ENCODE measurements around the gene EEF1G. TPM values are rescaled to one million over a fixed set of nuclear protein-coding genes. Genes with fewer than 3 reads are reported as not detected.
"Not testable (repeated sequence)": the region's sequence is repeated elsewhere in the genome, so short reads cannot be mapped to it uniquely, and the experiment has no call there.

EEF1G gene
- total and polyA plus RNA-seq, 2 donors: 1,365 to 1,700 TPM

GRCh38 chr11:62574363-62575071 lies 826 bp upstream of the EEF1G start:
- under 1% methylated on average over 33 of the region's 33 CpGs for WGBS
- no peaks in the 10 kb centered on the region for H3K27me3 ChIP-seq (ENCODE audit: control insufficient read depth in 2 of 2, insufficient read depth in 1 of 2, low read length in 1 of 2)
- peak overlapping the region; percentile 68 to 97 for H3K4me3 ChIP-seq (ENCODE audit: low read length in 2 of 2)
- peaks cover 12 to 22% of the 10 kb centered on the region in 2 donors for H3K4me1 ChIP-seq (ENCODE audit: control insufficient read depth in 2 of 2, insufficient read depth in 2 of 2, low read length in 2 of 2)
- H3K36me3 ChIP-seq (ENCODE audit: control insufficient read depth in 2 of 2, insufficient read depth in 2 of 2, low read length in 1 of 2): peaks cover 52 to 72% of the 10 kb centered on the region in 2 donors
- peaks cover 0 to 5% of the 10 kb centered on the region in 2 donors for H3K9me3 ChIP-seq (ENCODE audit: control insufficient read depth in 2 of 2, insufficient read depth in 1 of 2, low read length in 1 of 2)
- peak overlapping the region; percentile 44 to 87 for H3K27ac ChIP-seq (ENCODE audit: low read depth in 1 of 2, low read length in 1 of 2)
- peak in 1 of 9 donors; percentile 49 for DNase-seq (ENCODE audit: low read depth in 6 of 9, low spot score in 9 of 9)

DNA sequence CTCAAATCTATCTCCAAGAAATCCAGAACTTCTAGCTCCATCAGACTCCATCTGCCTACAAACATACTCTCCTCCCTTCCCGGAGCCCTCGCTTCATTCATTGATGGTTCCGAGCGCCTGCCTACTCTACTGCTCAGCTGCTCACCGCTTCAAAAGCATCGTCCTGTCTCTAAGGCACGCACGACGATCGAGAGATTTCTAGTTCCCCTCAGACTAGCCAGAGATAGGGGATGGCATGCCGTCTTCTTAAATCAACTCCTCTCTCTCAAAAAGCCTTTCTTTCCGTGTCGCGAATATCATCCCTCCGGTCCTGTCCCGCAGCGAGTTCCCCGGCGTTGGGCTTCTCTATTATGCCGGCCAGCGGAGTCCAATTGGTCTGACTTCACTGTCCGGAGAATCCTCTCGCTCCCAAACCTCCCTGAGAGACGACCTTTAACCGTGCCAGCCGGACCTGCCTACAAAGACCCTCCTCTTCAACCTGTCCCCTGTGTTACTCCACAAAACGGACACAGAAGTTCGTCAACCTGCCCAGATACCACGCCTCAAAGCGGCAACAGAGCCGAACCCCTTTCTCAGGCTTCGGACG lies 592 bp downstream of the EEF1G start:
- peaks cover 45 to 70% of the 10 kb centered on the region in 2 donors for H3K36me3 ChIP-seq (ENCODE audit: control insufficient read depth in 2 of 2, insufficient read depth in 2 of 2, low read length in 1 of 2)
- peak in 3 of 9 donors; percentile 26 to 52 (median 34) for DNase-seq (ENCODE audit: low read depth in 6 of 9, low spot score in 9 of 9)

GRCh38 chr11:62572431-62572830 lies 1.3 kb downstream of the EEF1G start:
- no peak for DNase-seq (ENCODE audit: low read depth in 6 of 9, low spot score in 9 of 9)
- 97% methylated on average over 12 of the region's 12 CpGs for WGBS
- Histone ChIP-seq H3K9me3 (ENCODE audit: control insufficient read depth in 2 of 2, insufficient read depth in 1 of 2, low read length in 1 of 2) (peaks cover 0 to 5% of the 10 kb centered on the region in 2 donors), H3K27ac (ENCODE audit: low read depth in 1 of 2, low read length in 1 of 2) (no peak overlapping the region), H3K4me1 (ENCODE audit: control insufficient read depth in 2 of 2, insufficient read depth in 2 of 2, low read length in 2 of 2) (peaks cover 12 to 22% of the 10 kb centered on the region in 2 donors), H3K36me3 (ENCODE audit: control insufficient read depth in 2 of 2, insufficient read depth in 2 of 2, low read length in 1 of 2) (peaks cover 45 to 70% of the 10 kb centered on the region in 2 donors), H3K27me3 (ENCODE audit: control insufficient read depth in 2 of 2, insufficient read depth in 1 of 2, low read length in 1 of 2) (no peaks in the 10 kb centered on the region), H3K4me3 (ENCODE audit: low read length in 2 of 2) (peak overlapping the region in 1 of 2 donors; percentile 97)

More for the DNA sequence above, 592 bp downstream of the EEF1G start:
- H3K9me3 ChIP-seq (ENCODE audit: control insufficient read depth in 2 of 2, insufficient read depth in 1 of 2, low read length in 1 of 2): peaks cover 0 to 5% of the 10 kb centered on the region in 2 donors
- H3K4me3 ChIP-seq (ENCODE audit: low read length in 2 of 2): peak overlapping the region; percentile 68 to 97
- H3K27ac ChIP-seq (ENCODE audit: low read depth in 1 of 2, low read length in 1 of 2): peak overlapping the region; percentile 80 to 82
- H3K4me1 ChIP-seq (ENCODE audit: control insufficient read depth in 2 of 2, insufficient read depth in 2 of 2, low read length in 2 of 2): peaks cover 12 to 22% of the 10 kb centered on the region in 2 donors
- WGBS: under 1% methylated on average over 33 of the region's 33 CpGs
- no peaks in the 10 kb centered on the region for H3K27me3 ChIP-seq (ENCODE audit: control insufficient read depth in 2 of 2, insufficient read depth in 1 of 2, low read length in 1 of 2)

- H3K4me3 ChIP-seq (ENCODE audit: low read length in 2 of 2); DNase-seq (ENCODE audit: low read depth in 6 of 9, low spot score in 9 of 9); H3K27ac ChIP-seq (ENCODE audit: low read depth in 1 of 2, low read length in 1 of 2); H3K27me3 ChIP-seq (ENCODE audit: control insufficient read depth in 2 of 2, insufficient read depth in 1 of 2, low read length in 1 of 2); H3K9me3 ChIP-seq (ENCODE audit: control insufficient read depth in 2 of 2, insufficient read depth in 1 of 2, low read length in 1 of 2): not testable (repeated sequence)
- 99% methylated on average over 5 of the region's 5 CpGs for WGBS
- H3K36me3 ChIP-seq (ENCODE audit: control insufficient read depth in 2 of 2, insufficient read depth in 2 of 2, low read length in 1 of 2): peaks cover 45 to 70% of the 10 kb centered on the region in 2 donors
- H3K4me1 ChIP-seq (ENCODE audit: control insufficient read depth in 2 of 2, insufficient read depth in 2 of 2, low read length in 2 of 2): peaks cover 12 to 22% of the 10 kb centered on the region in 2 donors
Measured at GRCh38 chr11:62571493-62571892, 2.2 kb downstream of the EEF1G start.

- not testable (repeated sequence) for H3K27ac ChIP-seq (ENCODE audit: low read depth in 1 of 2, low read length in 1 of 2)
Measured at GRCh38 chr11:62570903-62571302, 2.8 kb downstream of the EEF1G start.

GRCh38 chr11:62569611-62570010 lies 4.1 kb downstream of the EEF1G start:
- H3K9me3 ChIP-seq (ENCODE audit: control insufficient read depth in 2 of 2, insufficient read depth in 1 of 2, low read length in 1 of 2): no peaks in the 10 kb centered on the region
- peaks cover 6 to 11% of the 10 kb centered on the region in 2 donors for H3K4me1 ChIP-seq (ENCODE audit: control insufficient read depth in 2 of 2, insufficient read depth in 2 of 2, low read length in 2 of 2)
- DNase-seq (ENCODE audit: low read depth in 6 of 9, low spot score in 9 of 9): no peak
- H3K27me3 ChIP-seq (ENCODE audit: control insufficient read depth in 2 of 2, insufficient read depth in 1 of 2, low read length in 1 of 2): no peaks in the 10 kb centered on the region
- no peak overlapping the region for H3K27ac ChIP-seq (ENCODE audit: low read depth in 1 of 2, low read length in 1 of 2)
- 95% methylated on average over 1 of the region's 1 CpG for WGBS
- H3K36me3 ChIP-seq (ENCODE audit: control insufficient read depth in 2 of 2, insufficient read depth in 2 of 2, low read length in 1 of 2): peaks cover 43 to 74% of the 10 kb centered on the region in 2 donors
- no peak overlapping the region for H3K4me3 ChIP-seq (ENCODE audit: low read length in 2 of 2)

More at GRCh38 chr11:62570903-62571302, 2.8 kb downstream of the EEF1G start:
- Histone ChIP-seq H3K4me1 (ENCODE audit: control insufficient read depth in 2 of 2, insufficient read depth in 2 of 2, low read length in 2 of 2) (peaks cover 12 to 22% of the 10 kb centered on the region in 2 donors), H3K36me3 (ENCODE audit: control insufficient read depth in 2 of 2, insufficient read depth in 2 of 2, low read length in 1 of 2) (peaks cover 45 to 70% of the 10 kb centered on the region in 2 donors)
- not testable (repeated sequence) for DNase-seq (ENCODE audit: low read depth in 6 of 9, low spot score in 9 of 9); H3K9me3 ChIP-seq (ENCODE audit: control insufficient read depth in 2 of 2, insufficient read depth in 1 of 2, low read length in 1 of 2); H3K4me3 ChIP-seq (ENCODE audit: low read length in 2 of 2); H3K27me3 ChIP-seq (ENCODE audit: control insufficient read depth in 2 of 2, insufficient read depth in 1 of 2, low read length in 1 of 2)
- 96% methylated on average over 5 of the region's 5 CpGs for WGBS

DNA sequence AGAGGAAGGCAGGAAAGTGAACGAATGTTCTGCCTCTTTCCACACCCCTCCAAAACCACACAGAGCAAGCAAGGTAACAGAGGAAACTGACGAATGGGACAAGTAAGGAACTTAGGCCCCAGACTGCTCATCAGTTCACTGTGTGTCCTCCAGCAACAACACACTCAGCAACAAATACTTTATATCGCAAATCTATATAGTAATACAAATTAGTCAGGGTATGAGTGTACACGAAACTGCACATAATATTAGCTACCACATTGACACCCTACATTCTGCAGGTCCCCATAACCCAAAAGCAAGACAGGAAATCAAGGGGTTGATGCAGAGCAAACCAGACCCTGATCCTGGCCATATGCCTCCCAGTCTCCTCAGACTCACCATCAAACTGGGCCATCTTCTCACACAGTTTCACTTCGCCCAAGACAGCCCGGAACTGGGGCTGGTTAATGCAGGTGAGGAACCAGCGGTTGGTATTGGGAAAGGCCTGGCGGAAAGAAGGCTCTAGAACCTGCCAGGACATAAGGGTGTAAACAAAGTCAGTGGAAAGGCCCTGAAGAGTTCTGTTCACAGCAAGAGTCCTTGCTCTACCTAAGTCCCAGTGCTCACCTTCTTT lies 6.6 kb downstream of the EEF1G start:
- Histone ChIP-seq H3K27me3 (ENCODE audit: control insufficient read depth in 2 of 2, insufficient read depth in 1 of 2, low read length in 1 of 2) (no peaks in the 10 kb centered on the region), H3K4me1 (ENCODE audit: control insufficient read depth in 2 of 2, insufficient read depth in 2 of 2, low read length in 2 of 2) (no peaks in the 10 kb centered on the region), H3K27ac (ENCODE audit: low read depth in 1 of 2, low read length in 1 of 2) (no peak overlapping the region), H3K4me3 (ENCODE audit: low read length in 2 of 2) (no peak overlapping the region), H3K9me3 (ENCODE audit: control insufficient read depth in 2 of 2, insufficient read depth in 1 of 2, low read length in 1 of 2) (no peaks in the 10 kb centered on the region), H3K36me3 (ENCODE audit: control insufficient read depth in 2 of 2, insufficient read depth in 2 of 2, low read length in 1 of 2) (peaks cover 54 to 87% of the 10 kb centered on the region in 2 donors)
- no peak for DNase-seq (ENCODE audit: low read depth in 6 of 9, low spot score in 9 of 9)
- 90% methylated on average over 8 of the region's 8 CpGs for WGBS

- Histone ChIP-seq H3K4me3 (ENCODE audit: low read length in 2 of 2) (no peak overlapping the region), H3K27me3 (ENCODE audit: control insufficient read depth in 2 of 2, insufficient read depth in 1 of 2, low read length in 1 of 2) (no peaks in the 10 kb centered on the region), H3K4me1 (ENCODE audit: control insufficient read depth in 2 of 2, insufficient read depth in 2 of 2, low read length in 2 of 2) (no peaks in the 10 kb centered on the region), H3K27ac (ENCODE audit: low read depth in 1 of 2, low read length in 1 of 2) (peak overlapping the region in 1 of 2 donors; percentile 13), H3K9me3 (ENCODE audit: control insufficient read depth in 2 of 2, insufficient read depth in 1 of 2, low read length in 1 of 2) (no peaks in the 10 kb centered on the region), H3K36me3 (ENCODE audit: control insufficient read depth in 2 of 2, insufficient read depth in 2 of 2, low read length in 1 of 2) (peaks cover 49 to 87% of the 10 kb centered on the region in 2 donors)
- no peak for DNase-seq (ENCODE audit: low read depth in 6 of 9, low spot score in 9 of 9)
- 98% methylated on average over 8 of the region's 8 CpGs for WGBS
Measured at GRCh38 chr11:62566247-62566646, 7.4 kb downstream of the EEF1G start.
